ENCODE results near the gene EEF2KMT. TPM values are rescaled to one million over a fixed set of nuclear protein-coding genes. Genes with fewer than 3 reads are reported as not detected.
"Not testable (repeated sequence)": the region's sequence is repeated elsewhere in the genome, so short reads cannot be mapped to it uniquely, and the experiment has no call there.

Gene EEF2KMT
- total RNA-seq (2016; rRNA removed; fragmentation: Illumina TruSeq; extraction: Trizol): 26.9 and 33.3 TPM in 2 replicates
- 23.3 and 24.2 TPM in 2 replicates for total RNA-seq (2016; cell fraction: cytosol; rRNA removed; fragmentation: Illumina TruSeq; extraction: Trizol; ENCODE audit: low read depth)
- total RNA-seq (2016; cell fraction: insoluble cytoplasmic fraction; rRNA removed; fragmentation: Illumina TruSeq; extraction: Trizol): 26.7 and 30.7 TPM in 2 replicates
- 31.8 and 38.4 TPM in 2 replicates for total RNA-seq (2016; cell fraction: membrane; rRNA removed; fragmentation: Illumina TruSeq; extraction: Trizol)
- total RNA-seq (2016; cell fraction: nucleus; rRNA removed; fragmentation: Illumina TruSeq; extraction: Trizol): 15.9 and 16.1 TPM in 2 replicates
- polyA plus RNA-seq (2011; rRNA removed): 10.7 and 16.4 TPM in 2 replicates
- polyA plus RNA-seq (2011; cell fraction: cytosol; rRNA removed): 8.7 and 11.7 TPM in 2 replicates
- polyA plus RNA-seq (2011; cell fraction: nucleus; rRNA removed): 16.8 and 18.0 TPM in 2 replicates
- polyA plus RNA-seq (2012): 14.7 and 16.8 TPM in 2 replicates
- 29.8 and 33.9 TPM in 2 replicates for polyA plus RNA-seq (2016; cell fraction: cytosol; fragmentation: Illumina TruSeq; extraction: Trizol; ENCODE audit: low read depth)
- 34.1 and 37.4 TPM in 2 replicates for polyA plus RNA-seq (2016; cell fraction: insoluble cytoplasmic fraction; fragmentation: Illumina TruSeq; extraction: Trizol; ENCODE audit: low read depth)
- polyA plus RNA-seq (2016; cell fraction: membrane; fragmentation: Illumina TruSeq; extraction: Trizol; ENCODE audit: low read depth): 33.8 and 34.3 TPM in 2 replicates
- 21.5 and 26.9 TPM in 2 replicates for polyA plus RNA-seq (2016; cell fraction: nucleus; fragmentation: Illumina TruSeq; extraction: Trizol; ENCODE audit: insufficient read depth, low read depth)
- 20.0 and 23.0 TPM in 2 replicates for polyA minus RNA-seq (2011; rRNA and poly(A)+ RNA removed; ENCODE audit: low replicate concordance)
- 6.0 and 6.5 TPM in 2 replicates for polyA minus RNA-seq (2011; cell fraction: cytosol; rRNA and poly(A)+ RNA removed)
- 10.3 and 11.7 TPM in 2 replicates for polyA minus RNA-seq (2011; cell fraction: nucleus; rRNA and poly(A)+ RNA removed)
- Bru-seq, nascent RNA: percentile 58 among the genes with signal in this experiment
- BruChase-seq, experiment 1, labeled RNA remaining after a 6-hour chase: percentile 53 among the genes with signal in this experiment
- BruChase-seq, experiment 2, labeled RNA remaining after a 2-hour chase: percentile 46 among the genes with signal in this experiment
- long read RNA-seq, experiment 1, transcript EEF2KMT-202 (7 exons, 2,268 nt): minor isoform, 24 of 82 reads
- long read RNA-seq, experiment 1, transcript EEF2KMT-201 (8 exons, 2,390 nt): major isoform, 33 of 82 reads
- long read RNA-seq, experiment 1, partial matches to known transcripts: 3 of 82 reads
- long read RNA-seq, experiment 1, other reads (novel, unspliced or antisense): 18 of 82 reads
- long read RNA-seq, experiment 2, transcript EEF2KMT-202 (7 exons, 2,268 nt): major isoform, 22 of 70 reads
- long read RNA-seq, experiment 2, transcript EEF2KMT-201 (8 exons, 2,390 nt): minor isoform, 18 of 70 reads
- long read RNA-seq, experiment 2, partial matches to known transcripts: 11 of 70 reads
- long read RNA-seq, experiment 2, other reads (novel, unspliced or antisense): 17 of 70 reads

DNA sequence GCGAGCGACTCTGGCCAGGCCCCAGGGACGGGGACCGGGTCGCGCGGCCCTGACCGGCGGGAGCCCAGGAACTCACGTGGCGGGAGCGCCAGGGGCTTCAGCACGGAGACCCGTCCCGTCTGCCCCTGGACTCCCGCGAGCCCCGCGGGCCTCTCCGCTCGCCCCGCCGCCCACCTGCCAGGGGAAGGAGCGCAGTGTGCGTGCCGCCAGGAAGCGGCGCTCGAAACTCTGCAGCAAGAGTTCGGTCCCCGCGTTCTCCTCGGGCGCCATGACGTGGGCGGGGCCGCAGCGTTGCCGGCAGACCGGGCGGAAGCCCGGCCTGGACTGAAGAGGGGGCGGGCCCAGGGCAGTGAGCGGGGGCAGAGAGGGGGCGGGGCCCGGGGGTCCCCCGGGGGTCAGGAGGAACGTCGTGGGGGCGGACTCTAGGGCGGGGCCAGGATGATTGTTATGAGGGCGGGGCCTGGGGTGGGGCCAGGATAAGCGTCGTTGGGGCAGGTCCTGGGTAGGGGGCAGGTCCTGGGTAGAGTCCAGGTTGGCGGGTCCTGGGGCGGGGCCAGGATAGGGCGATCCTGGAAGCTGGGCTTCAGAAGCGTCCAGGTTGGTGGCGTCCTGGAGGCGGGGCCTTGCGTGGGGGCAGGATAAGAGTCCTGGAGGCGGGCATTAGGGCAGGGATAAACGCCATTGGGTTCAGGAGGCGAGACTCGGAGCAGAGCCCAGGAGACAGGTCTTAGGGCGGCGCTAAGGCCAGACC lies at the start of gene EEF2KMT:
Gene EEF2KMT, minus strand, starts transcription at position 326 of the 751 bp plus-strand sequence. Its CDS starts 56 bp downstream, at position 270.
- Histone ChIP-seq H3K27ac (ENCODE audit: extremely low read length, insufficient read depth, low read length) (peak within 1 kb of the TSS; percentile 65), H3K9ac (ENCODE audit: insufficient read depth, low read depth, low read length) (peak within 1 kb of the TSS; percentile 85), H3K4me2 (ENCODE audit: low read depth, low read length) (peak within 1 kb of the TSS; percentile 84), H3K4me3 (replicated peaks in 1 of 3; ENCODE audit: insufficient read depth in 1 of 3, low read depth in 2 of 3, low read length in 3 of 3) (peak within 1 kb of the TSS; percentile 68 to 89 (median 84)), H3K4me1 (ENCODE audit: insufficient read depth, low read length) (peaks cover 31% of the 10 kb centered on the region)
- ATAC-seq (peak; percentile 99), DNase-seq (ENCODE audit: low spot score) (peak; percentile 100), FAIRE-seq (peak; percentile 66)
- H3K79me2 ChIP-seq (ENCODE audit: insufficient read depth, low read length); BruUV-seq (replicated peaks); H3K9me3 ChIP-seq (ENCODE audit: low read length); H2AFZ ChIP-seq (ENCODE audit: low read length); H3K27me3 ChIP-seq (ENCODE audit: control insufficient read depth in 1 of 2, insufficient read depth in 2 of 2, low read length in 2 of 2); CTCF ChIA-PET (ENCODE audit: low intra/inter-chr PET ratio, low total read pairs); H3K36me3 ChIP-seq (replicated peaks in 1 of 2; ENCODE audit: control insufficient read depth in 1 of 2, insufficient read depth in 2 of 2, low read length in 2 of 2); H4K20me1 ChIP-seq (ENCODE audit: insufficient read depth, low read length); in situ Hi-C loops (cut with HindIII; ENCODE audit: extremely low pct_ligation_motif_present, low pct_unique_long_range_greater_than_20kb); TF ChIP-seq LCORL (IDR thresholded peaks at IDR 0.05): not testable (repeated sequence)
- POLR2A ChIA-PET: interaction anchor here (0.6 to 2.6 kb wide), 21 partner anchors 8 to 481 kb away, joined by 3 to 26 read pairs (median 5); partner anchors contain the start of genes ALG1, ANKS3, DNAAF8 and NAGPA
- 1% methylated on average over 27 of the region's 67 CpGs for WGBS (ENCODE audit: low lambda C conversion rate)
- intact Hi-C loops (cut with micrococcal nuclease; ENCODE audit: unreplicated experiment): loop anchor here (1.0 to 5.0 kb wide), 3 partner anchors 47 to 140 kb away; partner anchors contain the start of gene SEC14L5
- TF ChIP-seq ZNF605 (CRISPR knock-in tag; IDR thresholded peaks at IDR 0.05): peak; percentile 79; the same call in 1 of the 2 replicates
- TF ChIP-seq HNRNPK (IDR thresholded peaks at IDR 0.05; ENCODE audit: low read depth, low read length, poor library complexity, severe bottlenecking): peak; percentile 42
- TF ChIP-seq ZNF776 (CRISPR knock-in tag; IDR thresholded peaks at IDR 0.05): peak; percentile 87; the same call in 1 of the 2 replicates
- peak; percentile 40; the same call in 1 of the 2 replicates for TF ChIP-seq NFKBIZ (CRISPR knock-in tag; IDR thresholded peaks at IDR 0.05)
- TF ChIP-seq LCORL (CRISPR knock-in tag; IDR thresholded peaks at IDR 0.05): 0 out of 2 replicates have a peak, but pooled peaks have one; percentile 25
- TF ChIP-seq JUND (CRISPR knock-in tag; IDR thresholded peaks at IDR 0.05): peak; percentile 41; the same call in 1 of the 2 replicates
- peak; percentile 69; the same call in 1 of the 2 replicates for TF ChIP-seq ZMYM3 (CRISPR knock-in tag; IDR thresholded peaks at IDR 0.05)
- peak; percentile 85; the same call in 1 of the 2 replicates for TF ChIP-seq KLF12 (CRISPR knock-in tag; IDR thresholded peaks at IDR 0.05; ENCODE audit: borderline replicate concordance)
- TF ChIP-seq KAT7 (CRISPR knock-in tag; IDR thresholded peaks at IDR 0.05; ENCODE audit: borderline replicate concordance): peak; percentile 94
- 0 out of 2 replicates have a peak, but pooled peaks have one; percentile 26 for TF ChIP-seq ZNF616 (CRISPR knock-in tag; IDR thresholded peaks at IDR 0.05; ENCODE audit: low read depth)
- TF ChIP-seq ZNF160 (CRISPR knock-in tag; IDR thresholded peaks at IDR 0.05): peak; percentile 77
- TF ChIP-seq HIVEP1 (CRISPR knock-in tag; IDR thresholded peaks at IDR 0.05): peak; percentile 73; the same call in 1 of the 2 replicates
- TF ChIP-seq REL (CRISPR knock-in tag; conservative IDR thresholded peaks at IDR 0.05): peak; percentile 76; the same call in 1 of the 2 replicates
- TF ChIP-seq GLI4 (CRISPR knock-in tag; IDR thresholded peaks at IDR 0.05; ENCODE audit: borderline replicate concordance): peak; percentile 46; the same call in 1 of the 2 replicates
- TF ChIP-seq, protein P1, sequence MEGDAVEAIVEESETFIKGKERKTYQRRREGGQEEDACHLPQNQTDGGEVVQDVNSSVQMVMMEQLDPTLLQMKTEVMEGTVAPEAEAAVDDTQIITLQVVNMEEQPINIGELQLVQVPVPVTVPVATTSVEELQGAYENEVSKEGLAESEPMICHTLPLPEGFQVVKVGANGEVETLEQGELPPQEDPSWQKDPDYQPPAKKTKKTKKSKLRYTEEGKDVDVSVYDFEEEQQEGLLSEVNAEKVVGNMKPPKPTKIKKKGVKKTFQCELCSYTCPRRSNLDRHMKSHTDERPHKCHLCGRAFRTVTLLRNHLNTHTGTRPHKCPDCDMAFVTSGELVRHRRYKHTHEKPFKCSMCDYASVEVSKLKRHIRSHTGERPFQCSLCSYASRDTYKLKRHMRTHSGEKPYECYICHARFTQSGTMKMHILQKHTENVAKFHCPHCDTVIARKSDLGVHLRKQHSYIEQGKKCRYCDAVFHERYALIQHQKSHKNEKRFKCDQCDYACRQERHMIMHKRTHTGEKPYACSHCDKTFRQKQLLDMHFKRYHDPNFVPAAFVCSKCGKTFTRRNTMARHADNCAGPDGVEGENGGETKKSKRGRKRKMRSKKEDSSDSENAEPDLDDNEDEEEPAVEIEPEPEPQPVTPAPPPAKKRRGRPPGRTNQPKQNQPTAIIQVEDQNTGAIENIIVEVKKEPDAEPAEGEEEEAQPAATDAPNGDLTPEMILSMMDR (CRISPR knock-in tag; IDR thresholded peaks at IDR 0.05): peak; percentile 75
- peak; percentile 84 for TF ChIP-seq ZNF343 (CRISPR knock-in tag; IDR thresholded peaks at IDR 0.05)
